Stimulated activated CD8-positive, alpha-beta memory T cell treated with anti-CD3 and anti-CD28 coated beads, Interleukin-12 subunit alpha, Interleukin-12 subunit beta, amount 100 ng/mL, for 4 hours (primary cell): ENCODE data around the gene FGF1.

Source experiments
- DNase-seq: peaks from one replicate; pipeline ENCODE4 v3.0.0-alpha.2; 2020; ENCODE audit warnings: low read depth

FGF1 gene

DNA sequence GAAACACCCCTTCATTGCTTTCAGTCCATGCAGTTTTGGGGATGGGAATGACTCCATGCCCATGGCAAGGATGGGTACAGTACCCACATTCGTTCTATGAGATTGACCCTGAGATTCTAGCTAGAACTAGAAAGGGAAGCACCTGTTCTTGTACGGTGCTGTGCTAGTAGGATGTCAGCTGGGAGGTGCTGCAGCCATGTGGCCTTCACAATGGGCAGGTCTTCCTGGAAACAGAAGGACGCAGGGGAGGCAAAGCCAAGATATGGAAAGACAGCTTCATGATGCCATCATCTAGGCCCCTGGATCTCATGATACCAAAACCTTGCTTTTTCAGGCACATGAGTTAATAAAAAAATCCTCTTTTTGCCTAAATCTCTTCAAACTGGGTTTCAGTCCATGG lies 10.5 kb upstream of the FGF1 start:
- no peak for DNase-seq

DNA sequence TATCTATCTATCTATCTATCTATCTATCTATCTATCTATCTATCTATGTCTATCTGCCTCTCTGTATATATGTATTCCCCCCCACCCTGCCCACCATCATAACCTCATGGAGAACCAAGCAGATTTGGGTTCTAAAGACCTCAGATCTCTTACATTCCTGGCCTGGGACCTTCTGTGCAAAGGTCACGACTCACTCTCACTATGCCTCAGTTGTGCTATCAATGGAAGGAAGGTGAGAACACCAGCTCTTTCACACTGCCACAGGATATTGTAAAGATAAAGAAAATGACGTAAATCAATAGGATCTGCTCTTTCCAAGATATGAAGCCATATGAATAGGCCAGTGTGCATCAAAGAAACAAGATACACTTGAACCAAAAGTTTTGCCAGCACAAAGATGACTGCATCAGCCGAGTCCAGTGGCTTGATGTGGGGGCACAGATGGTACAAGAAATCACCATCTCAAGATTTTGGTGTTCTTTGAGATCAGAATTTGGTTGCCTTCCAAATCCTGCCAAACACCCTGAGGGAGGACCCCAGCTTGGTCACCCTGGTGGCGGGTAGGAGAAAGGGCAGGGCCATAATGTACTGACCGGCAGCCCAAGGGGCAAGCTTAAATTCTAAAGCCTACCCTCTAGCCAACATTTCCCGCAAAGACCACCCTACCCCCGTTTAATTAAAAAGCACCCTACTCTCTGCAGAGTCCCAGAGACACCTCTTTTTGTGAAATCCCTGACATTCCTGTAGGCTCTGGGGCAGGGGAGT lies 8.4 kb upstream of the FGF1 start:
- DNase-seq = no peak

DNA sequence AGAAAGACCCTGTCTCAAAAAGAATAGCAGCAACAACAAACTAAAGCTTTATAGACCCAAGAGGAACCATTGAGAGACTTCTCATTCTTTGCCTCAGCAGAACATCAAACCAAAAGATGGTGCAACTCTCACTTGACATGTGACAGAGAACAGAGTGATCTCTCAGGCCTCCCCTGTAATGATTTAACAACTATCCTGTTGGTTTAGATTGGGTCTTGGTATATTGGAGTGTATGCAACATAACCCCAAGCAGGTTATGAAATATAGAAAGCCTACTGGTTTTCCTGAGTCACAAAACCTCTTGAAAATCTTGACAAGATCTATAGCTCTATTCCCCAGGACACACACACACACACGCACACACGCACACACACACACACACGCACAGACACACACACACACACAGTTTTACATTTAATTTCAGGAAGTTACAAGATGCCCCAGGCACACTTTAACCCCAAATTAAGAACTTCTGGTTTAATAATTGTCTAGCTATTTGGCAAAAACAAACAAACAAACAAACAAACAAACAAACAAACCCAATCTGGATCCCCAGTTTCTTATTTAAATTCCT lies 6.5 kb upstream of the FGF1 start:
- DNase-seq = no peak

DNA sequence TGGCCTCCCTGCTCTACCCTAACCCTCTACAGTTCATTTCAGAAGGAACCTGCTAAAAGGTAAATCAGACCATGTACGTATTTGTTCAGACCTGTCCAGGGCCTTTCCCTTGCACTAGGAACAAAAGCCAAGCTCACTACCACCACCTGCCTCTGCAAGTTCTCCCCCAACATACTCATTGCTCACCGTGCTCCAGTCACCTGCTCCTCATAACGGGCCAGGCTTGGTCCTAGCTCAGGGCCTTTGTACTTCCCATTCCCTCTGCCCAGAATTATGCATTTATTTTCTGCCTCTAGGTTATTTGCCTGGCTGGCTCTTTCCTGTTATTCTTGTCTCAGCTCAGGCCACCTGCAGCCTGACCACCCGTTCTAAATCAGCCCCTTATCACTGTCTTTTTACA lies 4.8 kb upstream of the FGF1 start:
- DNase-seq = no peak

DNA sequence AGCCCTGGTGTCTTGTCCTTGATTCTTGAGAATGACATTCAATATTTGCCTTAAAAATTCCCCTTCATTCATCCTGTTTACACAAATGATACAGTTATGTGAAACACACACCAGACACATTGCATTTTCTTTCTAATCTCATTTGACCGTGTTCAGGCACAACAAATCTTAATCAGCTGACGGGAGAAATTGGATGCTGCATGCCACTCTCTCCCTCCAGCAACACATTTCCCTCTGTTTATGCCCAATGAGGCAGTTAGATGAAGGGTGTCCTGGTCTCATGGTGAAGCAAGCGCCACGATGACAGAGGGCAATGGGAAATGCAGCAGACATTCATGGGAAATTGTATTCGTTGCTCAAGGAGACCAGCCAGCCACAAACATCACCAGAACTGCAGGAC lies 3.2 kb upstream of the FGF1 start:
- no peak for DNase-seq

DNA sequence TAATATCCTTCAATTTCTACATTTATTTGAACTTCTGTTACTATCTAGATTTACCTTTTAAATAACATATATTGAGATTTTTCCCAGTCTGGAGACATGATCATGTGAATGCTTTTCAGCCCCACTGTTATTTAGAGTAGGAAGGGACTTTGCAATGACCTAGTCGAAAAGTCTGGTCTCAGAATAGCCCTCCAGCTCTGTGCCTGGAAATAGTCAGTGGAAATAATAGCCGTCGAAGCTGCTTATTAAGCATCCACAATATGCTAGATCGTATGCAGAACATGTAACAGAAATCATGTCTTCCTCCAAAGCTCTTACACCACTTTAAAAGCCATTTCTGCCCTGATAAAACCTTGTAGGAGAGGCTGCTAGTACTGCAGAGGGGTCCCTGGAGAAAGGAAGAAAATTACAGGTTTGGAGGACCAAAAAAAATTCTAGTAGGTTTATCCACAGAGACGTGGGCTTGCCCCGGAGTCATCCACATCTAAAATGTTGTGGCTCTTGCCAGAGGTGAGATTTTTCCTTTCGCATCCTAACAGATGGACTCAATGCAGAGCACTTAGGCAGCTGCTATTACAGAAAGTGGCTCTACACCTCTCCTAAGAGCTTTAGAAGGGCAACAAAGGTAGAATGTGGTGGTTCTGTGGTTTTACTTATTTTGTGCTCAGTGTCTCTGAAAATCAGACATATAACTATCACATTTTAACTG lies 2.5 kb upstream of the FGF1 start:
- DNase-seq = no peak

DNA sequence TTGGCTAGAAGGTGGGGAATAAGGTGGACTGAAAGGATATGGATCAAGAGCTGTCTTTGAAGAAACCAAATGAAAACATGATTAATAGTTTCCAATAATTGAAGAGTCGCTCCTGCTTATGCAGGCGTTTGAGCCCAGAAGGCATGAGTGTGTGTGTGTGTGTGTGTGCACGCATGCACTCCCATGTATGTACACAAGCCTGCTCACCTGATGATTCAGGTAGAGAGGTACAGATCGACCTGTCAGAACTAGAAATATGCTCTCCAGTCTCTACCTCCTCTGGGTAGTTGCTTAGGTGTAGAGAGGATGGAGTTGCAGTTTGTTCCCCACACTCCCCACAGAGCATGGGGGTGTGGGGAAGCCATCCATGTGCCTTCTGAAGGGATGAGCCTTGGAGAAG lies 1.1 kb upstream of the FGF1 start:
- no peak for DNase-seq

DNA sequence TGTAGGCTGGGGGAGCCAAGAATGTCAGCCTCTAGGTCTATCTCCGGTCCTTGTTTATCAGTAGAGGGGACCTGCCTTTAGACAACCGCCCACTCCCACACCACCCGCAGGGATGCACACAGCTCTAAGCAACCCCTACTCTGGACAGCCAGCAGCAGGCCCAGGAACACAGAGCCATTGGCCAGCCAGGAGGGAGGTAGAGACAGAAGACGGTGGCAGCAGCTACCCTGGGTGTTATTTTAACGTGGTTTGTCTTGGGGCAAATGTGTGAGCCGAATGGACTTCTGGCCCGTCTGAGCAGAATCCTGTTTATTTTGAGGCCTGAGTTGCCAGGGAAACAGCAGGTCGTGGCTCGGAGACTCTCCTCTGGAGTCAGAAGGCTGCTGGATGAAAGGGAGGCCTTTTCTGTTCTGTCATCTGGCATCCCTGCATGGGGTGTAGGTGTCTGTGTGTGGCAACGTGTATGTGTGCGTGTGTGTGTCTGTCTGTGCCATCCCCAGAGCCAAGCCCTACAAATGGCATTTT lies 382 bp upstream of the FGF1 start:
- DNase-seq = no peak

DNA sequence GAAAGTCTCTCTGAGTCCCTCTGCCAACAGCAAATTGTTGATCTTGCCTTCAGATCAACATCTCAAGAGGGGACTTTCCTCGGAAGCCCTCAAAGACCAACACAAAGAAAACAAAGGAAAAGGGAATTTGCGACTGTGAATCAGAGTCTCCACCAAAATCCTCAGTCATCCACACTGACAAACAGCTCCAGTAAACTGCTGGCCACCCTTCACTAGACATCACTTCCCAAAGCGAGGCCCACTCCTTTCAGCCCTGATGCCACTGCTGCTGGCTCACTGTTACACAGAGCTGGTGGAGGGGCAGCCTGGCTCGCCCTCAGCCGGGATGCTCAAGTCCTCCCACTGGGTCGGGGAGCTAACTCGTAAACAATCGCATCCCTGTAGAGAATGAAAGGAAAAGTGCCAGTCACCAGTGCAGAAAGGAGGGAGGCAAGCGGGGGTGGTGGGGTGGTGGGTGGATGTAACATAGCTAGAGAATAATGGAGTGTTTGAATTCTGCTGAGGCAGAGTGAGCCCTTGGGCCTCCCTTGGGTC lies 1.3 kb downstream of the FGF1 start:
- DNase-seq = no peak

DNA sequence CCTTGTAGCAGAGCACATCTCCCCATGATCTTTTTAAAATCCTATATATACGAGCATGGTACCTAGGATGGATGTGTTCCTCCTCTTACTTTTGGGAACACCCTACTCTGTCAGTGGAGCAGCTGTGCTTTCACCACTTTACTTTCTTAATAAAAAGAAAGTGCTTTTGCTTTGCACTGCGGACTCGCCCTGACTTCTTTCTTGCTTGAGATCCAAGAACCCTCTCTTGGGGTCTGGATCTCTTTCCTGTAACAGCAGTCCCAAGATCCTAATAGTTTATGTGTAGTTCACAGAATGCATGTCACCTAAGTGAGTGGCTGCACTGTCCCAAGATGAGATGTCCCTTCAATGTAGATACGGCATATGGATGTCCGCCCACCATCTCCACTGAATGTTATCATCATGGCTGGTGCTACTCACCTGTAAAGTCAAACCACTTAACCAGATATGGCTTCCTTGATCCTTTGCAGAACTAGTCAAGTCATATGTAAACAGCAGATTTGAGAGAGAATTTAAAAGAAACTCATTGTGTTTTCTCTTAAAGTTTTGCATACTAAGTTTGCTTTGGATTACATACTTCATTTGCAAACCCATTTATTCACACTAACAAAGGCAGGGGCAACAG lies 1.9 kb downstream of the FGF1 start:
- DNase-seq = no peak

DNA sequence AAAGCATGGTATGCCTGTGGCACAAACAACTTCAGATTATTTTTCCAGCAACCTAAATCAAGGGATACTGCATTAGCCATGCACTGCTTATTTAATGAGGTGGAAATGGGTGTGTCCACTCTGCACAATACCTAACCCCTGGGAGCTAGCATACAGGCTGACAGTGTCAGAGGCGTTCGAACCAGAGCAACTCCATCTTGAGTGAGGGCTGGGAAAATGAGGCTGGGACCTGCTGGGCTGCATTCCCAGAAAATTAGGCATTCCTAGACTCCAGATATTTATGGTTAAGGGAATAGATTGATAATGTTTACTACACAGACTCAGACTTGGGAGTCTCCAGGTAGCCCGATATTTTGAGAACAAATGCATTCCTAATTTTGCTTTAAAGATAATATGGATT lies 2.8 kb downstream of the FGF1 start:
- no peak for DNase-seq

DNA sequence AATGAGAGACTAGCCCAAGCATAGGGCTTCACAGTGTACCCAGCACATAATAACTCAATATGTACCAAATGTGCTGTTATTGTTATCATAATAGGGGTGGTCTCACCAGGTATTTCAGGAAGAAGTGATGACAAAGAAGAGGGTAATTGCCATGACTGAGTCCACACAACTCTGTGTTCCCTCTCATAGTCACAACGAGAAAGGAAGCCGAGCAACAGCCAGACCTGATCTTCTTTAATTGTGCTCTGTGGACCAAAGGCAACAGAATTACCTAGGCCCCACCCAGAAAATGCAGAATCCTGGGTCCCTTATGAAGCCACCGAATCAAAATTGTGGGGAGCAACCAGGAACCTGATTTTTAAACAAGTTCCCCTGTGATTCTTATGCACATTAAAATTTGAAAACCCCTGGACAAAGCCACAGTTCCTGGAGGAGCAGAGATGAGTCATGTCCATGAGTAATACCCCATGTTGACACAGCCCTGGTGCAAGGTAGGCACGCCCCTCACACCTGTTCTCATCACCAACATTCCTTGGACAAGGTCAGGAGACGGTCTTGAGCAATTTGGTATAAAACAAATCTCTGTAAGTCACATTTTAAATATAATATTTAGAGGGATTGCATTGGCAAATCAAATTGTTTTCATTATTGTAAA lies 5.2 kb downstream of the FGF1 start:
- no peak for DNase-seq

DNA sequence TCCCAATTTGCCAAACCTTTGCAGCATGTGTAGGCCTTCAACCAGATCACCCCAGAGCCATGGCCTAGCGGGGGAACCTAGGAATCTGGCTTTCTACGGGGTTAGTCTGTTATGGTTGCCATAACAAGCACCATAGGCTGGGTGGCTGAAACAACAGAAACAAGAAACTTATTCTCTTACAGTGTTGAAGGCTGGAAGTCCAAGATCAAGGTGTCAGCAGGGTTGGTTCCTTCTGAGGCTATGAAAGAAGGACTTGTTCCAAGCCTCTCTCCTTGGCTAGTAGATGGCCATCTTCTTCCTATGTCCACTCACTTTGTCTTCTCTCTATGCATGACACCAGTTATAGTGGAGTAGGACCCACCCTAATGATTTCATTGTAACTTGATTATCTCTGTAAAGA lies 6.1 kb downstream of the FGF1 start:
- no peak for DNase-seq

DNA sequence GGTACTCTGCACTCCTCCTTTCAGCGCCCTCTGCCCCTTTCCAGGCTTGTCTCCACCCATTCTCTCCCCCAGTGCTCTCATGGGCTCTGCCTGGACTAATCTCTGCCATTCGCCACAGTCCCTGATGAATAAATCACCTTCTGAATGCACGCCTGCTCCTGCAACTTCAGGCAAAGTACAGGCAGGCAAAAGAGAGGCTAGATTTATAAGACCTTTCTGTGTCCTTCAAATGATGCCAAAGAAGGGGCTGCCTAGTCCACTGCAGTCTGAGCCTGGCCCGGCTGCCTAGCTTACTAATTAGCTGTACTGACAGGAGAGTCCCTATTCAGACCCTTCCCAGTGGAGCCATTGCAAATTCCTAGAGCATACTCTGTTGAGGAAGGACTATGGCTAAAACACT lies 7.4 kb downstream of the FGF1 start:
- no peak for DNase-seq

DNA sequence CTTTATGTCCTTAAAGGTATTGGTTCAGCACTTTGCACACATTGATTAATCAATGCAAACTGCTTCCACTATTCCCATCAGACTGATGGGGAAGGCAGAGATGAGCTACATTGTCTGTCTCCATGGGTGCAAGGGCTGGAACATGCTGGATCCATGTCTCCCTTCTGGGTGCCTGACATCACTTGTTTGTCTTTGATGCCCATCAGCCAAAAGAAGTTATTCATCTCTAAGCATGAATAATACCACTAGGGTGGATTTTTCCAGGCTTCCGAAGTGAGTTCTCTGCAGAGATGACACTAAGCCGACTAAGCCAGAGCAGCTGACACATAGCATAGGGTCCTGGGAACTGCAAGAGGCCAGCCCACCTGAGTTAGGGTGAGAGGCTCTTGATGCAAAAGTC lies 8.7 kb downstream of the FGF1 start:
- DNase-seq = no peak

DNA sequence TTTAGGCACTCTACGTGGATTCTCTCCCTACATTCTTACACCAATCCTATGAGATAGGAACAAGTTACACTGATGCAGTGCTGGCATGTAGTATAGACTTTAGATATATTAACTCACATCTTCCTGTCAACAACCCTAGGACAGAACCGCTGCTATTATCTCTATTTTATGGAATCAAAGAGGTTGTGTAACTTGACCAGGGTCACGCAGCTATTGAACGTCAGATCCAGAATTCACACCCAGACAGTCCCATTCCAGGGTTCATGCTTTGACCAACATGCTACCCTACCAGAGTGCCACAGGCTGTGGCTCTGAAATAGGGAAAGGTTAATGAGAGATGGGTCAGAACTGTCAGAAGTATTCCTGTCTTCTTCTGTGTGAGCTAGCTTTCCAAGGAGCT lies 9.6 kb downstream of the FGF1 start:
- no peak for DNase-seq

DNA sequence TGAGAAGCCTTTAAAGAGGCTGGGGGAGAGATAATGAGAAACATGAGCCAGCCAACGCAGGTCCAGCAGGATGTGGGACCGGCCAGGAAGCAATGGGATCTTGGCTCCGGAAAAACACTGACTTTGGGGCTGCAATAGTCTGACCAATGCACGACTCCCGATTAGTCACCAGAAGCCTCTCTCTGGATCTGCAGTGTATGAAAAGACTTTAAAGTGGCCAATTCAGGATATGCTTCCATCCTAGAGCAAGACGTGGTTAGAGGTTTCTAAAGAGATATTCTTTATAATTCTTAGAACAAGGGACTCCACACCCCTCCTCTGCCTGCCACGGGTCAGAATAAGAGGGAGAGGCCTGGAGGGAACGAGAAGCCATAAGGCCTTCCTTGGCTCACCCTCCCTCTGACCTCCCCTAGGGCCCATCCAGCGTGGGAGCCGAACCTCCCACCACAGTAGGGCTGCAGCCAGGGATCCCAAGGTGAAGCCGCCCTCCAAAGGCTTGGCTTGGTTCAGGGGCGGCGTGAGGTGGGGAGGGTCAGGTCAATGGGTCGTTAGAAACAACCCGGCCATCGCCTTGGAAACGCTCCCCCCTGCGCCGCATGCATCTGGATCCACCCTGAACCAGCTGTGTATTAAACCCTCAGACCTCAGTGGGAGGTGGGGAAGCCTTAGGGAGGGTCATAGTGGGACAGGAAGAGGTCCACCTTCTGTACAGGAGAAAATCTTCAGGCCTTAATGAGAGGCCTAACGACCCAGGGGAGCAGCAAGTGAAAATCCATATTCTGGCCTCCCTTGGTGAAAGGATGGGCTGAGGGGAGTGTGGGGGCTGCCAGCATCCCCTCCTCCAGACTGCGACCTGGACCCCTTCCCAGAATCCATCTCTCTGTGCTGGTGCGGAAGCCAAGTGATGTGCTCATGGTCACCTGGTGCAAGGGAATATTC lies 11.1 kb downstream of the FGF1 start:
- DNase-seq = no peak

DNA sequence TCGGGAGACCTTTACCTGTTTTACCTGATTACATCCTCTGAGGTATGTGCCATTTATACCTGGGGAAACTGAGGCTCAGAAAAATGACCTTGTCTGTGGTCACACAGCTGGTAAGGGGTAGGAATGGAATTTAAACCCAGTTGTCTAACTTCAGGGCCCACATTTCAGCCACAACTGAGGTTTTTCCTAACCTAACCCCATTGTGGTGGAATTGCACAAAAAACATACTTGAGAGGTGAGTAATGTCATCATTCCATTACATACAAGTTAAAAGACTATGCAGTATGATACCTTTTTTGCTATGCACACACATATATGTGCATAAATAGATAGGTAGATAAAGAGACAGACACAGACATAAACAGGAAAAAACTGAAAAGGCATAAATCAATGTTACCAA lies 14.1 kb downstream of the FGF1 start:
- no peak for DNase-seq

DNA sequence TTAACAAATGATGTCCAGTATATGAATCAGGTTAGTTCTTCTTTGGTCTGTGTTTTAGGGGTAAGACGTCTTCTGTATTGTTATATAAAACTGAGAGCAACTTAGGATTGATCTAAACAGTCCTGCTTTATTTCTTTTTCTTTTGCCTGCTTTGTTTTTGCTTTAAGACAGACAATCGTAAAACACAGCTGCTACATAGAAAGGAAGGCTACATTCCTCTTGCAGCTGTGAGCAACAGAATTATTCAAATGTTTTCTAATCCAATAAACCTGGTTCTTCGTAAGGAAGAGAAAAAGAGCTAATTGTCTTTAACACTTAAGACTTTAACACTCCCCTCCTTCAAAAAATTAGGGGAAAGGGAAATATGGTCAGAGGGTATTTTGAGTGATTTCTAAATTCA lies 14.6 kb downstream of the FGF1 start:
- DNase-seq = no peak

DNA sequence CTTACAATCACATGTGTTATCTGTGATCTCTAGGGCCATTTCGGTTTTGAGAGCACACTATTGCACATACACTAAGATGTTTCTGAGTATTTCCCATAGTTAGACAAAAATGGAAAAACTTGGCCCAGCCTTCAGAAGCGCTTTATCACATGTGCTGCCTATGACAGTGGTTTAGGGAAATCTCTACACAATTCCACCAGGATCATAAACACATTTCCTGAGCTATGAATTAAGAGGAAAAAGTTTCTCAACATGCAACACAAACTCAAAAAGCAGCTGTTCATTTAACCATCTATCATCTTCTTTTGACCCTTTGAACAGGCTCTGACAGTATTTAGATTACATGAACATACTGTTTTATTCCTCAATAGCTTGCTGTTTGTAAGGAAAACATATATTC lies 15.1 kb downstream of the FGF1 start:
- no peak for DNase-seq

DNA sequence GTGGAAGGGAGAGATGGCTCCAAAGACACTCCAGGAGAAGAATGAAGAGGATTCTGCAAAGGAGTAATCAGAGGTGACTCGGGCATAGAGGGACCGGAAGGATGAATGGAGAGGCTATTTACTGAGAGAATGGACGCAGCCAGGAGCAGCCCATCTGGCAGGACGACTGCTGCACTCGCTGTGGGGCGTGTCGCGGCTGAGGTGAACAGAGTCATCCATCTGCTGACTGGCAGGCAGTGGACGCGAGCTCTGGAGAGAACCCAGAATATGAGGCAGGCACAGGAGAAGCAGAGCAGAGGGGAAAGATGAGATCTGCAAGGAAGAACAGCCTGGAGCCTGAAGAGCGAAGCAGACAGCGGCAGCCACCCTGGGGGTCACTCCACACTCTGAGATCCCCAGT lies 16.4 kb downstream of the FGF1 start:
- DNase-seq = no peak
